PC-3 (cell line): ENCODE data around the gene MB. TPM values are rescaled to one million over a fixed set of nuclear protein-coding genes. Genes with fewer than 3 reads are reported as not detected.

Experiments used
- ATAC-seq: fragments of 200-7000 bp; cut with Tn5 transposase; 2 replicates; pipeline ENCODE4 v1.9.1; 2020; ENCODE audit warnings: mild to moderate bottlenecking, moderate library complexity
- BruUV-seq: library from RNA; stranded (reverse); fragments of 400-500 nt; replicated peaks from 2 replicates; lab custom pipeline; 2021; lab: Mats Ljungman, UMichigan
- CTCF ChIA-PET: fragments of 300-600 bp; sonication (Branson Sonifier 250); formaldehyde crosslinking; loops from one replicate; lab custom pipeline; 2022; ENCODE audit warnings: antibody characterized with exemption; lab: Charles Lee
- POLR2A ChIA-PET: fragments of 300-600 bp; sonication (Branson Sonifier 250); formaldehyde crosslinking; loops from one replicate; lab custom pipeline; 2022; ENCODE audit warnings: antibody characterized with exemption; ENCODE audit not compliant: unreplicated experiment; lab: Charles Lee
- DNase-seq: peaks from one replicate; pipeline ENCODE4 v3.0.0-alpha.2; 2015
- H2AFZ ChIP-seq: fragments of 300-600 bp; sonication (generic); 2 replicates; pipeline ENCODE4 v1.6.0; 2016; ENCODE audit warnings: antibody characterized with exemption, low read length
- H3F3A ChIP-seq: fragments of 300-600 bp; sonication (generic); one replicate; pipeline ENCODE4 v1.6.0; 2017; ENCODE audit warnings: antibody characterized with exemption, low read length, control low read depth, mild to moderate bottlenecking; ENCODE audit not compliant: unreplicated experiment
- H3K27ac ChIP-seq: fragments of 300-600 bp; sonication (generic); 2 replicates; pipeline ENCODE4 v1.5.1; 2016; ENCODE audit warnings: mild to moderate bottlenecking, low read length
- H3K27me3 ChIP-seq: fragments of 300-600 bp; sonication (generic); 2 replicates; pipeline ENCODE4 v1.6.1; 2016; ENCODE audit warnings: low read length, mixed read lengths
- H3K36me3 ChIP-seq: fragments of 300-600 bp; sonication (generic); 2 replicates; pipeline ENCODE4 v1.6.1; 2016; ENCODE audit warnings: low read depth, mixed run types, low read length, mixed read lengths
- H3K4me1 ChIP-seq: fragments of 300-600 bp; sonication (generic); 2 replicates; pipeline ENCODE4 v1.5.1; 2016; ENCODE audit warnings: low read length; ENCODE audit not compliant: insufficient read depth
- H3K4me2 ChIP-seq: fragments of 300-600 bp; sonication (generic); 2 replicates; pipeline ENCODE4 v1.6.0; 2016; ENCODE audit warnings: low read length
- H3K4me3 ChIP-seq: fragments of 300-600 bp; sonication (generic); 2 replicates; pipeline ENCODE4 v1.5.1; 2016; ENCODE audit warnings: mild to moderate bottlenecking, low read length, mixed read lengths
- H3K79me2 ChIP-seq: fragments of 300-600 bp; sonication (generic); 2 replicates; pipeline ENCODE4 v1.6.1; 2017; ENCODE audit warnings: low read length, mixed read lengths
- H3K9ac ChIP-seq: fragments of 300-600 bp; sonication (generic); 2 replicates; pipeline ENCODE4 v1.6.0; 2016; ENCODE audit warnings: mild to moderate bottlenecking, low read length
- H3K9me2 ChIP-seq: fragments of 300-600 bp; sonication (generic); replicated peaks from 2 replicates; pipeline ENCODE4 v1.6.1; 2016; ENCODE audit warnings: mixed run types, low read length, mixed read lengths
- H3K9me3 ChIP-seq: fragments of 300-600 bp; sonication (generic); 2 replicates; pipeline ENCODE4 v1.6.1; 2016; ENCODE audit warnings: low read length, mixed read lengths
- H4K20me1 ChIP-seq: fragments of 300-600 bp; sonication (generic); 2 replicates; pipeline ENCODE4 v1.6.1; 2016; ENCODE audit warnings: low read length, mixed read lengths
- CTCF ChIP-seq: fragments of 300-600 bp; sonication (generic); conservative IDR thresholded peaks from 2 replicates; pipeline ENCODE4 v1.5.1; 2017; ENCODE audit warnings: antibody characterized with exemption, low read depth, mild to moderate bottlenecking, low read length
- EZH2 ChIP-seq: fragments of 300-600 bp; sonication (generic); IDR thresholded peaks from one replicate; pipeline ENCODE4 v1.6.1; 2017; ENCODE audit warnings: antibody characterized with exemption, mild to moderate bottlenecking, low read length; ENCODE audit not compliant: unreplicated experiment
- EZH2phosphoT487 ChIP-seq: fragments of 300-600 bp; sonication (generic); IDR thresholded peaks from 2 replicates; pipeline ENCODE4 v1.6.1; 2018; ENCODE audit warnings: mild to moderate bottlenecking, antibody characterized with exemption, low read length, borderline replicate concordance
- intact Hi-C: fragments of 100-400 bp; cut with micrococcal nuclease; formaldehyde crosslinking; loops from 2 replicates; pipeline ENCODE4 v1.9.0; 2023
- total RNA-seq: library from RNA; depleted of rRNA; stranded (reverse); fragments of >200 nt; gene quantifications from 2 replicates; pipeline ENCODE4 v1.2.3, GENCODE V29; 2014

MB gene
- total RNA-seq, 1 experiment from 2014 or later = 14.6 TPM

GRCh38 chr22:35611200-35611890 lies 5.8 kb downstream of the MB start:
- Histone ChIP-seq H3K79me2 (no peaks in the 10 kb centered on the region), H3K4me2 (no peak overlapping the region), H3K9me2 (no peaks in the 10 kb centered on the region), H3K9ac (no peak overlapping the region), H3K9me3 (no peaks in the 10 kb centered on the region), H3F3A (no peaks in the 10 kb centered on the region), H4K20me1 (no peaks in the 10 kb centered on the region), H2AFZ (no peak overlapping the region), H3K27me3 (no peaks in the 10 kb centered on the region), H3K36me3 (no peaks in the 10 kb centered on the region), H3K4me1 (peaks cover 9% of the 10 kb centered on the region), H3K4me3 (no peak overlapping the region), H3K27ac (no peak overlapping the region)
- TF ChIP-seq EZH2 (no peak), EZH2phosphoT487 (no peak), CTCF (no peak)
- no peak for DNase-seq
- no peak for ATAC-seq
- BruUV-seq = no TSS peak
- POLR2A ChIA-PET = no interaction called here
- CTCF ChIA-PET = no interaction called here
- intact Hi-C loops = no loop called here

- Histone ChIP-seq H3K4me3 (no peak overlapping the region), H3K79me2 (no peaks in the 10 kb centered on the region), H3K9me3 (no peaks in the 10 kb centered on the region), H3K27me3 (no peaks in the 10 kb centered on the region), H3F3A (no peaks in the 10 kb centered on the region), H3K4me2 (no peak overlapping the region), H3K4me1 (peaks cover 15% of the 10 kb centered on the region), H2AFZ (no peak overlapping the region), H3K9ac (no peak overlapping the region), H4K20me1 (no peaks in the 10 kb centered on the region), H3K9me2 (no peaks in the 10 kb centered on the region), H3K27ac (no peak overlapping the region), H3K36me3 (no peaks in the 10 kb centered on the region)
- TF ChIP-seq CTCF = no peak
- TF ChIP-seq EZH2phosphoT487 = no peak
- TF ChIP-seq EZH2 = no peak
- ChIA-PET POLR2A (no interaction called here), CTCF (no interaction called here)
- no peak for ATAC-seq
- intact Hi-C loops = no loop called here
- BruUV-seq = no TSS peak
- DNase-seq = no peak
These were observed 6.4 kb downstream of the MB start for GRCh38 chr22:35610741-35611140.

- DNase-seq = no peak
- BruUV-seq = no TSS peak
- Histone ChIP-seq H3K9ac (no peak overlapping the region), H3K27me3 (no peaks in the 10 kb centered on the region), H3K36me3 (no peaks in the 10 kb centered on the region), H3K27ac (no peak overlapping the region), H3K9me2 (no peaks in the 10 kb centered on the region), H3F3A (no peaks in the 10 kb centered on the region), H3K9me3 (no peaks in the 10 kb centered on the region), H2AFZ (no peak overlapping the region), H3K4me1 (peaks cover 25% of the 10 kb centered on the region), H4K20me1 (no peaks in the 10 kb centered on the region), H3K4me3 (no peak overlapping the region), H3K79me2 (no peaks in the 10 kb centered on the region), H3K4me2 (no peak overlapping the region)
- no peak for ATAC-seq
- intact Hi-C loops = no loop called here
- ChIA-PET POLR2A (no interaction called here), CTCF (no interaction called here)
- TF ChIP-seq EZH2phosphoT487 (no peak), EZH2 (no peak), CTCF (no peak)
These were observed 7.4 kb downstream of the MB start for GRCh38 chr22:35609761-35610160.
